ENCODE measurements around the gene ENDOD1. TPM values are rescaled to one million over a fixed set of nuclear protein-coding genes. Genes with fewer than 3 reads are reported as not detected.

ENDOD1 gene
- total RNA-seq, 1 donor from 2014 or later, result 64.8 TPM

GRCh38 chr11:95165638-95166037, 76.0 kb downstream of the ENDOD1 start:
- DNase-seq (ENCODE audit: low read depth), result no peak

GRCh38 chr11:95166781-95167180, 77.1 kb downstream of the ENDOD1 start:
- DNase-seq (ENCODE audit: low read depth), result no peak

GRCh38 chr11:95170294-95170693, 80.6 kb downstream of the ENDOD1 start:
- no peak for DNase-seq (ENCODE audit: low read depth)

GRCh38 chr11:95175818-95176380, 86.3 kb downstream of the ENDOD1 start:
- no peak for DNase-seq (ENCODE audit: low read depth)

Other genes with a start within 250 kb of the ENDOD1 start
- gene CWC15, start 116.3 kb upstream of the ENDOD1 start, total RNA-seq, result 42.1 and 46.0 TPM in 2 replicates
- 0.88 and 1.6 TPM in 2 replicates for gene KDM4D, start 116.1 kb upstream of the ENDOD1 start, total RNA-seq
- gene KDM4E, start 64.6 kb upstream of the ENDOD1 start, total RNA-seq, result not detected in 2 replicates
- gene KDM4F, start 40.4 kb upstream of the ENDOD1 start, total RNA-seq, result not detected in 2 replicates
- 18.4 and 28.7 TPM in 2 replicates for gene SRSF8, start 22.9 kb upstream of the ENDOD1 start, total RNA-seq
- 2.8 and 5.6 TPM in 2 replicates for gene SESN3, start 141.4 kb downstream of the ENDOD1 start, total RNA-seq